Naive thymus-derived CD8-positive, alpha-beta T cell (primary cell): ENCODE data around the gene HBB. TPM values are rescaled to one million over a fixed set of nuclear protein-coding genes. Genes with fewer than 3 reads are reported as not detected.
"Not testable (repeated sequence)": the region's sequence is repeated elsewhere in the genome, so short reads cannot be mapped to it uniquely, and the experiment has no call there.

Experiments
- ATAC-seq, 2 donors: fragments of 150-1000 bp; cut with Tn5 transposase in 1 of 2; sonication (Bioruptor Pico), chemical (Tn5 transposase) in 1 of 2; 1 replicate in 1 of 2; 2 replicates in 1 of 2; pipeline ENCODE4 v1.10.0; 2021; ENCODE audit warnings: mild to moderate bottlenecking in 2 of 2, moderate library complexity in 2 of 2
- POLR2A ChIA-PET: fragments of 350-600 bp; sonication (Branson Sonifier 250); formaldehyde crosslinking; loops from one replicate; lab custom pipeline; 2021; ENCODE audit warnings: antibody characterized with exemption; lab: Charles Lee
- DNase-seq, 10 donors: peaks; one replicate each; pipeline versions ENCODE4 v3.0.0 to v3.0.0-alpha.2; 2020 to 2022
- H3K27ac Mint-ChIP-seq, 10 donors: one replicate each; pipeline ENCODE4 v1.8.0; 2020 to 2022; ENCODE audit warnings: mild to moderate bottlenecking in 10 of 10, mixed read lengths in 10 of 10, moderate library complexity in 4 of 10, inconsistent platforms in 1 of 10
- H3K27me3 Mint-ChIP-seq, 5 donors: one replicate each; pipeline ENCODE4 v1.8.0; 2021 to 2022; ENCODE audit warnings: mixed read lengths in 5 of 5
- H3K36me3 Mint-ChIP-seq, 3 donors: one replicate each; pipeline ENCODE4 v1.8.0; 2020 to 2022; ENCODE audit warnings: mixed read lengths in 3 of 3, mild to moderate bottlenecking in 2 of 3, inconsistent platforms in 1 of 3
- H3K4me1 Mint-ChIP-seq, 4 donors: one replicate each; pipeline ENCODE4 v1.8.0; 2021 to 2022; ENCODE audit warnings: mixed read lengths in 4 of 4
- H3K4me3 Mint-ChIP-seq, 10 donors: one replicate each; pipeline ENCODE4 v1.8.0; 2020 to 2022; ENCODE audit warnings: mild to moderate bottlenecking in 10 of 10, mixed read lengths in 10 of 10, moderate library complexity in 6 of 10, inconsistent platforms in 1 of 10
- H3K9me3 Mint-ChIP-seq, 9 donors: one replicate each; pipeline ENCODE4 v1.8.0; 2020 to 2022; ENCODE audit warnings: mixed read lengths in 9 of 9, mild to moderate bottlenecking in 3 of 9, inconsistent platforms in 1 of 9, moderate library complexity in 1 of 9
- polyA plus RNA-seq, 3 donors: library from polyadenylated mRNA; unstranded; fragments of 300-500 nt; fragmentation: Illumina TruSeq; gene quantifications; one replicate each; pipeline ENCODE4 v1.2.3, GENCODE V29; 2021
- total RNA-seq, 8 experiments: library from RNA in 2 of 8; stranded (reverse) in 2 of 8; gene quantifications; one replicate each; pipeline ENCODE4 v1.2.3 and lab custom pipeline; 2021 to 2026

Gene HBB
- total and polyA plus RNA-seq, 5 experiments from 2014 or later = 0.88 to 0.89 TPM; not detected in 3

GRCh38 chr11:5254023-5254422, 27.2 kb upstream of the HBB start:
- H3K27ac Mint-ChIP-seq, POLR2A ChIA-PET, H3K4me3 Mint-ChIP-seq, ATAC-seq, H3K36me3 Mint-ChIP-seq, H3K9me3 Mint-ChIP-seq, H3K4me1 Mint-ChIP-seq, DNase-seq: not testable (repeated sequence)
- H3K27me3 Mint-ChIP-seq = peaks cover 4 to 55% (median 7%) of the 10 kb centered on the region in 5 donors

GRCh38 chr11:5253440-5253839, 26.6 kb upstream of the HBB start:
- H3K27me3 Mint-ChIP-seq = peaks cover 4 to 52% (median 7%) of the 10 kb centered on the region in 5 donors
- H3K27ac Mint-ChIP-seq, H3K9me3 Mint-ChIP-seq, DNase-seq, ATAC-seq, H3K4me1 Mint-ChIP-seq, POLR2A ChIA-PET, H3K4me3 Mint-ChIP-seq, H3K36me3 Mint-ChIP-seq: not testable (repeated sequence)

- H3K27ac Mint-ChIP-seq = no peak overlapping the region
- H3K4me1 Mint-ChIP-seq = no peaks in the 10 kb centered on the region
- POLR2A ChIA-PET = no interaction called here
- H3K9me3 Mint-ChIP-seq = peaks cover 0 to 3% (median 0%) of the 10 kb centered on the region in 9 donors
- peaks cover 4 to 49% (median 7%) of the 10 kb centered on the region in 5 donors for H3K27me3 Mint-ChIP-seq
- H3K4me3 Mint-ChIP-seq = no peak overlapping the region
- DNase-seq = no peak
- no peak for ATAC-seq
- no peaks in the 10 kb centered on the region for H3K36me3 Mint-ChIP-seq
Measured at GRCh38 chr11:5252919-5253265, 26.0 kb upstream of the HBB start.

GRCh38 chr11:5252192-5252918, 25.5 kb upstream of the HBB start:
- H3K9me3 Mint-ChIP-seq = peaks cover 0 to 1% (median 0%) of the 10 kb centered on the region in 9 donors
- H3K36me3 Mint-ChIP-seq = no peaks in the 10 kb centered on the region
- POLR2A ChIA-PET = no interaction called here
- H3K4me3 Mint-ChIP-seq = no peak overlapping the region
- ATAC-seq = no peak
- no peak for DNase-seq
- H3K27me3 Mint-ChIP-seq = peaks cover 0 to 44% (median 7%) of the 10 kb centered on the region in 5 donors
- no peak overlapping the region for H3K27ac Mint-ChIP-seq
- H3K4me1 Mint-ChIP-seq = no peaks in the 10 kb centered on the region

GRCh38 chr11:5251746-5252145, 24.9 kb upstream of the HBB start:
- peaks cover 0 to 39% (median 7%) of the 10 kb centered on the region in 5 donors for H3K27me3 Mint-ChIP-seq
- H3K9me3 Mint-ChIP-seq = peaks cover 0 to 1% (median 0%) of the 10 kb centered on the region in 9 donors
- no peaks in the 10 kb centered on the region for H3K4me1 Mint-ChIP-seq
- H3K4me3 Mint-ChIP-seq = no peak overlapping the region
- POLR2A ChIA-PET = no interaction called here
- ATAC-seq (no peak), DNase-seq (no peak)
- no peak overlapping the region for H3K27ac Mint-ChIP-seq
- H3K36me3 Mint-ChIP-seq = no peaks in the 10 kb centered on the region

- no peak for ATAC-seq
- Mint-ChIP-seq H3K27ac (no peak overlapping the region), H3K4me3 (no peak overlapping the region), H3K36me3 (no peaks in the 10 kb centered on the region), H3K27me3 (peaks cover 0 to 37% (median 7%) of the 10 kb centered on the region in 5 donors), H3K4me1 (no peaks in the 10 kb centered on the region), H3K9me3 (no peaks in the 10 kb centered on the region)
- no peak for DNase-seq
- POLR2A ChIA-PET = no interaction called here
Measured at GRCh38 chr11:5250543-5251204, 23.8 kb upstream of the HBB start.

GRCh38 chr11:5249807-5250396, 23.0 kb upstream of the HBB start, which contains the start of gene HBG1:
HBG1 (minus strand) TSS chr11:5249857; CDS start chr11:5249804, 53 bp downstream.
- H3K36me3 Mint-ChIP-seq, ATAC-seq, POLR2A ChIA-PET: not testable (repeated sequence)

GRCh38 chr11:5248498-5248897, 21.6 kb upstream of the HBB start:
- ATAC-seq = not testable (repeated sequence)

More at GRCh38 chr11:5249807-5250396, 23.0 kb upstream of the HBB start, which contains the start of gene HBG1:
- H3K27ac Mint-ChIP-seq, H3K4me3 Mint-ChIP-seq, H3K9me3 Mint-ChIP-seq, DNase-seq, H3K4me1 Mint-ChIP-seq: not testable (repeated sequence)
- H3K27me3 Mint-ChIP-seq = peaks cover 0 to 37% (median 5%) of the 10 kb centered on the region in 5 donors

GRCh38 chr11:5247472-5248192, 20.8 kb upstream of the HBB start:
- POLR2A ChIA-PET = no interaction called here
- no peaks in the 10 kb centered on the region for H3K36me3 Mint-ChIP-seq
- H3K4me3 Mint-ChIP-seq = no peak overlapping the region

More at GRCh38 chr11:5248498-5248897, 21.6 kb upstream of the HBB start:
- DNase-seq, POLR2A ChIA-PET, H3K4me1 Mint-ChIP-seq, H3K36me3 Mint-ChIP-seq, H3K9me3 Mint-ChIP-seq, H3K27ac Mint-ChIP-seq, H3K4me3 Mint-ChIP-seq: not testable (repeated sequence)
- peaks cover 0 to 39% (median 8%) of the 10 kb centered on the region in 5 donors for H3K27me3 Mint-ChIP-seq

GRCh38 chr11:5246772-5247471, 20.1 kb upstream of the HBB start:
- POLR2A ChIA-PET = no interaction called here
- H3K27me3 Mint-ChIP-seq = peaks cover 0 to 30% (median 5%) of the 10 kb centered on the region in 5 donors
- DNase-seq = no peak
- H3K4me3 Mint-ChIP-seq = no peak overlapping the region
- H3K4me1 Mint-ChIP-seq = no peaks in the 10 kb centered on the region
- no peaks in the 10 kb centered on the region for H3K9me3 Mint-ChIP-seq
- no peak overlapping the region for H3K27ac Mint-ChIP-seq
- H3K36me3 Mint-ChIP-seq = no peaks in the 10 kb centered on the region
- ATAC-seq = no peak

More at GRCh38 chr11:5247472-5248192, 20.8 kb upstream of the HBB start:
- no peak for ATAC-seq
- Mint-ChIP-seq H3K4me1 (no peaks in the 10 kb centered on the region), H3K27ac (no peak overlapping the region), H3K27me3 (peaks cover 0 to 32% (median 5%) of the 10 kb centered on the region in 5 donors), H3K9me3 (no peaks in the 10 kb centered on the region)
- DNase-seq = no peak

- Mint-ChIP-seq H3K9me3 (no peaks in the 10 kb centered on the region), H3K27me3 (peaks cover 0 to 23% (median 5%) of the 10 kb centered on the region in 5 donors), H3K4me1 (no peaks in the 10 kb centered on the region), H3K27ac (no peak overlapping the region), H3K36me3 (no peaks in the 10 kb centered on the region), H3K4me3 (no peak overlapping the region)
- no peak for ATAC-seq
- no peak for DNase-seq
- POLR2A ChIA-PET = no interaction called here
Measured at GRCh38 chr11:5245155-5245554, 18.3 kb upstream of the HBB start.

GRCh38 chr11:5243816-5244180, 16.9 kb upstream of the HBB start:
- H3K27me3 Mint-ChIP-seq = peaks cover 0 to 22% (median 3%) of the 10 kb centered on the region in 5 donors
- H3K4me1 Mint-ChIP-seq = no peaks in the 10 kb centered on the region
- H3K36me3 Mint-ChIP-seq = no peaks in the 10 kb centered on the region
- H3K4me3 Mint-ChIP-seq = no peak overlapping the region
- no peak for DNase-seq
- POLR2A ChIA-PET = no interaction called here
- H3K27ac Mint-ChIP-seq = no peak overlapping the region
- no peaks in the 10 kb centered on the region for H3K9me3 Mint-ChIP-seq
- ATAC-seq = no peak
